GOT3 (cell line): ENCODE results near the gene MED15.

Source experiments
- DNase-seq: peaks from one replicate; lab custom pipeline; 2025; ENCODE audit warnings: mixed read lengths; lab: John Stamatoyannopoulos, UW

MED15 gene

DNA sequence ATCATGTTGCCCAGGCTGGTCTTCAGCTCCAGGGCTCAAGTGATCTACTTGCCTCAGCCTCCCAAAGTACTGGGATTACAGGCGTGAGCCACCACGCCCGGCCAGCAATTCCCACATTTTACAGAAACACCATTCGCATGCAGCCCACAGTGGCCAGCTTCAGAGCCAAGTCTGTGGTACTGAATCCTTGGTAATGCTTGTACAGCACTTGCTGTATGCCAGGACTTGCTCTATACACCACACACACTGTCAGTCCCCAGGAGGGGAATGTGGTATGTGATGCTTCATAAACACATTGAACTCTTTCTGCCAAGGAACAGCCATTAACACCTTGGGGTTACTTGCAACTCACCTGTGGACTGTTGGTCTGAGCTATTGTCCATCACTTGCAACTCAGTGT is 119.4 kb downstream of the MED15 start:
- DNase-seq = no peak

DNA sequence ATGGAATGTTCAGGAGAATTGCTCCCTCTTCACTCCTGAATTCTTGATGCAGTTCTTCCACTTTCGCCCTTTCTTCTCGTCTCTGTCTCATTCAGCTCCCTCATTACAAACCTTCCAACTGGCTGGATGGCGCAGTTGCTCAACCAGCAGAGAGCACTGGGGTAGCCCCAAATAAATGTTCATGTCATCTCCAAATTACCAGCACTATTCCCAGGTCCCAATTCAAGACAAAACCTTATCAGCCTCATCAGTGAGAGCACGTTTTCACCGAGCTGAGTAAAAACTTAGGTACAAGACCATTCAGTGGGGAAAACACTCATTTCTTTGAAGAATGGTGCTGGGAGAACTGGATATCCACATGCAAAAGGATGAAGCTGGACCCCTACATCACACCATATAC is 120.0 kb downstream of the MED15 start:
- no peak for DNase-seq

DNA sequence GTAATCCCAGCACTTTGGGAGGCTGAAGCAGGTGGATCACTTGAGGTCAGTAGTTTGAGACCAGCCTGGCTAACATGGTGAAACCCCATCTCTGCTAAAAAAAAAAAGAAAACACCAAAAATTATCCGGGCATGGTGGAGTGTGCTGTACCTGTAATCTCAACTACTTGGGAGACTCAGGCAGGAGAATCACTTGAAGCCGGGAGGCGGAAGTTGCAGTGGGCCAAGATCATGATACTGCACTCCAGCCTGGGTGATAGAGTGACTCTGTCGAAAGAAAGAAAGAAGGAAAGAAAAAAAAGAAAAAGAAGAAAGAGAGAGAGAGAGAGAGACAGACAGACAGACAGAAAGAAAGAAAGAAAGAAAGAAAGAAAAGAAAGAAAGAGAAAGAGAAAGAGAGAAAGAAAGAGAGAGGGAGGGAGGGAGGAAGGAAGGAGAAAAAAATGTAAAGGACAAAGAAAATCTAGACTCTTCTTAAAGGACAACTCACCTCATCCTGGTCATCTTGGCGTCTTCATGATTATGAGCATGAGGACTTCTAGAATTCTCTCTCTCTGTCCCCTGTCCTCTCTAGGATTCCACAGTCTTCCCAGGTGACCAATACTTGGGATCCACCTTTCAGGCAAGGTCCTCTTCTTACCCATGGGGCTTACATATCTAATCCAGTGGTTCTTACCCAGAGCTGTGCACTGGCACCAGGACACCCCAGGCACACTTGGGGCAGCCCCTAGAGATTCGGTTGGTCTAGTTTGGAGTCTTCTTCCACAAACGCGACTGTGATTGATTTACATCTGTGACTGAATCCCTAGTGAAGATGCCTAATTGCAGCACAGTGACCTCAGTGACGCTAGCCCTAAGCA is 120.9 kb downstream of the MED15 start:
- no peak for DNase-seq

DNA sequence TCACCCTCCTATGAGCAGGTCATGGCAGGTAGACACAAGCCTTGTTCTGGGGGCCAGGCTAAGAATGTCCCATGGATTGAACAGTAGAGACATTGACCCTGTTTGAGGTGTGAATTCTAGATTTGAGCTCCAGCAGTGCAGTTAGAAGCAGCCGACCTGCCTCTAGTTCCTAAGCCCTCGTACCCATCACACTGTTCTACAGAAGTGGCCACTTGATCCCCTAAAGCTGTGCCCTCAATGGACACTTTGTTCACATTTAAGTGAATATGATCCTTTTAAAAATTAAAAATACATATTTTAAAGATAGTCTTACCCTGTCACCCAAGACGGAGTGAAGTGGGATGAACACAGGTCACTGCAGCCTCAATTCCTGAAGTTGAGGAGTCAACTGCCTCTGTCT is 122.0 kb downstream of the MED15 start:
- DNase-seq = no peak

DNA sequence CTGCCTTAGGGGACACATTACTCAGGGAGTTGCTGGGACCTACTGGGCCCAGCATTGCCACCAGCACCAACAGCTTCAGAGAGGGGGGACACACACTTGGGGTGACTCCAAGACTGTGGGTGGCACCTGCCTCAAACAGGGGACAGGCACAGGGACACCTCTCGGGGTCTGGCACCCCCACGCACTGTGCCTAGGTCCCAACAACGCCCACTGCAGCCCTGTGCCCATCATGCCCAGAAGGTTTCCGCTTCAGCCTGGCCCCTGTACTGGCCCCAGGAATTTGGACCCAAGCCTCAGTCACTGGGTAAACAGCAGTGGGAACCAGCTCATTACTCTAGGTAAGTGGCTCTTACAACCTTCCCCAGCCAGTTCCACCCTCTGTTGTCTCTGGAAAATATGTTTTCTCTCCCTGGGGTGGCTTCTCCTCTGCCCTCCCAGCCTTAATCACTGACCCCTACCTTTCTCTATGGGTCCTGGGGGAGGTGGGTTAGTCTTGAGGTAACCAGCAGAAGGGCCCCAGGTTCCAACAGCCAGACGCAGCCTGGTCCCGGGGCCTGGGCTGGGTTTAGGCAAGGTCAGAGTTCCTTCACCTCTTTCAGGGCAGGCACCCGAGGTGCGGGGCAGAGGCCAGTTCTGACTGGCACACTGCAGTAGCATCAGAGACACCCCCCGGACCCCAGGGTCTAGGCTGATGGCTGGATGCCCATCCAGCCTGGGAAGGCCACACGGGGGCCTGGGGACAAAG is 123.6 kb downstream of the MED15 start:
- DNase-seq = no peak

DNA sequence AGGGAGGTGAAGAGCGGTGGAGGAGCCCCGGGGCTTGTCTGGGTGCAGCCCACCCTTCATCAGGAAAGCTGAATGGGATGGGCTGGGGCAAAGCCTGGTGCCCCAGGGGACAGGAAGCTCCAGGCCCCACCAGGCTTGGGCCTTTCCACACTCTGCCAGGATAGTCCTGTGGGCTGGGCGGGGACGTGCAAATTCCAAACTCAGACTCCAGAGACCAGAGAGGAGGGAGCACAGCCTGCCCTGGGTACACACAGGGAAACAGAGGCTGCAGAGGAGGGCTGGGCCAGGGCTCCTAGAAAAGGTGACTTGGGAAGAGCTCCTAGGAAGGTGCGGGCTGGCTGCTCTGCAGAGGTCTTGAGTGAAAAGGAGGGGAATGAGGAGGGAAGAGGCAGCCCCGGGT is 124.7 kb downstream of the MED15 start:
- DNase-seq = no peak

GRCh38 chr22:20632518-20632917 is 125.1 kb downstream of the MED15 start:
- DNase-seq = no peak

- DNase-seq = no peak
These were observed 127.3 kb downstream of the MED15 start for GRCh38 chr22:20634560-20635226.

- DNase-seq = no peak
These were observed 127.8 kb downstream of the MED15 start for GRCh38 chr22:20635227-20635591.

DNA sequence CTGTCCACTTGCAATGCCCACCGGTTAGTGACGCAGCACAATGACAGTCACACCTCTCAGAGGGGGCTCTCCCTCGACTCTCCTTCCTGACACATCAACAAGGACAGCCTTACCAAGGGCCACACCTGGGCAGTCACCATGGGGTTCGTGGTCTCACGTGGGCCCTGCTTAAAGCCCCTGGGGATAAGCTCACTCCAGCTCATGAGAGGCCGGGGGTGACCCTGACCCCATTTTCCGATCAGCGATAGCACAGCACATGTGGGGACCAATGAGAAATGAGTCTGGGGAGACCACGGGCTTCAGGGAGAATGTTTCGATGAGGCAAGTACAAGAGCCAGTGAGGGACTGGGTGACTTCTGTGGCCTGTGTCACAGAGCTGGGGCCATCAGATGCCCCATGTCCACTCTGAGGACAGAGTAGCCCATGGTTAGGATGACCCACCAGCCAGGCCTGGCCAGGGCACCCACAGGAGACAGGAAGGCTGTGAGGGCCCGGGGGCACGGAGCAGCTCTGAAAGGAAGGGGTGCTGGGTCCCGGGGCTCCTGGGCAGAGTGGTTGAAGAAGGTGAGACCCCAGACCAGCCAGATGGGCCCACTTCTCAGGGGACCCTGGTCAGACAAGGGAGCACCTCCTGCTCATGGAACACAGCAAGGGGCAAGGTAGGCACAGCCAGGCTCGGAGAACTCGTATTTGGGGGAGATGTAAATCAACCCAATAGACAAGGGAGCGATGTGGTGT is 128.8 kb downstream of the MED15 start:
- no peak for DNase-seq

DNA sequence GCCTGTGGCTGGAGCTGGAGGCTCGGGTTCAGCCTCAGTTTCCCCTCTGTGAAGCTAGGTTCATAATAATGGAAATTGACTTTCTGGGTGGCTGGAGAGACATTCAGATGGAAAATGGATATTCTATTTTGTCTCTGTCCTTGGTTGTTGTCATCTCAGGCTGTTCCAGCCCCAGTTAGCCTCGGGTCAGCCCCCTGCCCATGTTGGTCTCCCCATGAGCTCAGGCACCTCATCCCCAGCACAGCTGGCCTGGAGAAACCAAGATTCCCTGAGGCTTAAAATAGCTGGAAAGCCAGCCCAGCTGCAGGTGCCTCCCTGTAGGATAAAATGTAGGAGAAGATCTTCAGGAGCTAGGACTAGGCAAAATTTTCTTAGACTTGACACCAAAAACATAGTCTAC is 129.5 kb downstream of the MED15 start:
- DNase-seq = no peak
